GM19328 (cell line): ENCODE data around the gene PCCB.
A peak's percentile ranks its signal among the peaks of the same experiment; 100 is the strongest.
"Not testable (repeated sequence)": the region's sequence is repeated elsewhere in the genome, so short reads cannot be mapped to it uniquely, and the experiment has no call there.

ENCODE experiments used
- ATAC-seq: cut with Tn5 transposase; IDR thresholded peaks from one replicate; pipeline ENCODE4 v1.9.1; 2021; ENCODE audit warnings: mild to moderate bottlenecking, moderate library complexity; ENCODE audit not compliant: unreplicated experiment

PCCB gene

DNA sequence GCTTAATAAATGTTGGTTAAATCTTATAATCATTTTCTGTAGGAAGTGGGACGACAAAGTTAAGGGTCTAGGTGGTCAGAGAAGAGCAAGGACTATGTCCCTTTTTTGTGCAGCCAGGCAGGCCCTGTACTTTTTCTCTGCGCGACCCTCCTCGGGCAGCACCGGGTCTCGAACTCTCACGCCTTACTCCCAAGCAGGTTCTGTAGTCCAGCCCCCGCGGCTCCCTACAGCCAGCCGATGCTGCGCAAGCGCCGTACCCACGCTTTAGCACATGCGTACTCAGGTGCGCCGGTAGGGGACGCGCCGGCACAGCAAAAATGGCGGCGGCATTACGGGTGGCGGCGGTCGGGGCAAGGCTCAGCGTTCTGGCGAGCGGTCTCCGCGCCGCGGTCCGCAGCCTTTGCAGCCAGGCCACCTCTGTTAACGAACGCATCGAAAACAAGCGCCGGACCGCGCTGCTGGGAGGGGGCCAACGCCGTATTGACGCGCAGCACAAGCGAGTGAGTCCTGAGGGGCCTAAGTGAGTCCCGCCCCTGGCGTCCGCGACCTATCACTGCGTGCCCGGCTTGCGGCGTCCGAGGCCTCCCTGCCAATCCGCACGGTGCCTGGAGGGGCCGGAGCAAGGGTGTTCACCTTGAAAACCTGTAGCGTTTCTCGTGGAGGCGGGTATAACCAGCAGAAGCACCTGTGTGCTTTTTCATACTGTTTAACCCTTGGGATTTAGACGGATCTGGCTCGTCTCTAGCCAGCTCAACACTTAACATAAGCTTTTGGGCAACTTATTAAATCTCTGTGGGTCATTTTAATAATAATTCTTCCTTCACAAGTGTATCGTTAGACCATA lies at the start of gene PCCB:
Gene PCCB, plus strand, starts transcription at position 282 of the 844 bp plus-strand sequence. Its CDS starts 36 bp downstream, at position 318.
- ATAC-seq = peak; percentile 99

DNA sequence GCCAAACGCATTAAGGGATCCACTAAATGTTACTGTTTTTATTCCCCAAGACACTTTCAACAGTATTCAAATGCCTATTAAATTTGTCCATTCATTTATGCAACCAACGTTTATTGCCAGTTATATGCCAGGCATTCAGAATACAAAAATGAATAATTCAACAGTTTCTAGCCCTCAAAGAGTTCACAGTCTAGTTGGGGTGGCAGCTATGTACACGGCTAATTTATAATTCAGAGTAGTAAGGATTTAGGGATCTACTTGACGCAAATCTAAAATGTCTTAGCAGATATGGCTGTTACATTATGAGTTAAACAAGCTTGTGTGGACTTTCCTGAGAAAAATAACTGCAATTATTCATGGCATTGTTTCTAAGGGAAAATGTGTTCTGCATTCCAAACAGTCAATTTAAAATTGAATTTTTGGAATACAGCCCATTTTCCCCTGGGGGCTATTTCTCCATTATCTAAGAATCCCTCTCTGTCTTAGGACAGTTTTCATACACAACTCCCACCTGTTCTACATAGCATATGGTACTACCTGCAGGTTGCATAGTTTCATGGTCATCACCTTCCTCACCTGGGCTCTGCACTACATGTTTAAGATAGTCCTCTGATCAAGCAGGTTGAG lies 42.5 kb upstream of the PCCB start:
- no peak for ATAC-seq

DNA sequence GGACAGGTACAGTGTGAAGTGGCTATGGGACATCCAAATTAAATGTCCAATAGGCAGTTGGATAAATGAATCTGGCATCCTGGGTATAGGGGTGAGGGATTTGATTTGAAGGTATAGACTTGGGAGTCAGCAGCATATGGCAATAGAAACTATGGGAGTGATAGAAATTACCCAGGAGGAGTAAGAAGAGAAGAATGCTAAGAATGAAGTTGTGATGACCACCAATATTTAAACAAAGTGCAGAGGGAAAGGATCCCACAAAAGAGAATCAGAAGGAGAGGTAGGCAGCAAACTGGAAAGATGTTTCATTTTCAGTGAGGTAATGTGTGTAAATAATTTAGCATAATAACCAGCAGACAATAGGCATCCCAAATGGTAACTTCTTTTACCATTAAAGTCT lies 40.2 kb upstream of the PCCB start:
- no peak for ATAC-seq

DNA sequence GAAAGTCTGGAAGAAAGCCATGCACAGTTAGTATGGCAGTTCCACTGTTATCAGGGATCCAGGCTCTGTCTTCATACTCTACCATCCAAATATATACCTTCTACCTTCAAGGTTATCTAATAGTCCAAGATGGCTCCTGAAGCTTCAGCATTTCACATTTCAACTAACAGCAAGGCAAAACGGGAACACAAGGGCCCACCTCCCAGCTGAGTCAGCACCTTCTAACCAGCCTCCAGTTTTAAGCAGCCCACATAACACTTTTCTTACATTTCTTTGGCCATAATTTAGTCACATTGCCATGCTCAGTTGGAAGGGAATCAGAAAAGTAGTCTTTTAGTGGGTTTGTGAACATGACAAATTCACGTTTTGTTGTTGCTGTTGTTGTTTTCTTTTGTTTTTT lies 38.6 kb upstream of the PCCB start:
- no peak for ATAC-seq

DNA sequence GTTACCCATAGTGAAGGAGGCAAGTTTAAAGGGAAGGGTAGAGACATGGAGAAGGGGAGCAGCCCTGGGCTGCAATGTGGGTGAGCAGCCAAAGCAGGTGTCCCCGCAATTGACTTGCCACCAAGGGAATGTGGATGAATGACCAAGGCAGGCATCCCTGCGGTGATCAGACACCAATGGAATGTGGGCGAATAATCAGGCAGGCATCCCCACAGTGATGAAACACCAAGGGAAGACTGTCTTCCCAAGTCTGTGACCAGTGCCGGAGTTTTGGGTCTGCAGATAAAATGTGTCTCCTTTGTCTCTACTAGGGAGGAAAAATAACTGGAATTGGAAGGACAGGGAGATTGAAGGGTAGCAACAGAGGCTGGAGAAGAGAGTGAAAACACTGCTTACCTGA lies 27.4 kb upstream of the PCCB start:
- ATAC-seq = not testable (repeated sequence)

DNA sequence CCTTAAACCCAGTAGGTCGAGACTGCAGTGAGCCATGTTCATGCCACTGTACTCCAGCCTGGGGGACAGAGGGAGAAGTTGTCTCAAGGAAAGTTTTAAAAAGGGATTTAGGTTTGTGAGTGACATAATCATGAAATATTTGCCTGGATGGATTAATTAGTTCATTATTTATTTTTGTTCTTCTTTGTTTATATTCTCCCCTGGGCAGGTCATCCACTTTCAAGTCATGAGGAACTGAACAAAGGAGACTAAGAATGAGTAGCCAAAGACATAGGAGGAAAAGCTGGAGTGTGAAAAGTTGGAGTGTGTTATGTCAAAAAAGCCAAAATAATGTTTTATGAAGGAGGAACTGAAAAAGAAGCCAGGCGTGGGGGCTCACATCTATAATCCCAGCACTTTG lies 17.7 kb upstream of the PCCB start:
- ATAC-seq = no peak

DNA sequence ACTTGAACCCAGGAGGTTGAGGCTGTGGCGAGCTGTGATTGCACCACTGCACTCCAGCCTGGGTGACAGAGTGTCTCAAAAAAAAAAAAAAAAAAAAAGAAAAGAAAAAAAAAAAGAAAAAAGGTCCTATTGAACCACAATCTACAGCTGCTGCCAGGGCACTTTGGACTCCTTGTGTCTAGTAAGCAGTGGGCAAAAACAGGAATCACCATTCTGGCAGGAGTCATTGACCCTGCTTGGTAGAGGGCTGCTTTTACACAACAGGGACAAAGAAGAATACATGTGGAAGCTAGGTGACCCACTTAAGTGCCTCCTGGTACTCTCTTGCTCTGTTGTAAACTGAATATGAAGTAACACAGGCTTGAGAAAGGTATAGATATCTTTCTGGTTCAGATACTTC lies 14.6 kb upstream of the PCCB start:
- ATAC-seq = no peak

DNA sequence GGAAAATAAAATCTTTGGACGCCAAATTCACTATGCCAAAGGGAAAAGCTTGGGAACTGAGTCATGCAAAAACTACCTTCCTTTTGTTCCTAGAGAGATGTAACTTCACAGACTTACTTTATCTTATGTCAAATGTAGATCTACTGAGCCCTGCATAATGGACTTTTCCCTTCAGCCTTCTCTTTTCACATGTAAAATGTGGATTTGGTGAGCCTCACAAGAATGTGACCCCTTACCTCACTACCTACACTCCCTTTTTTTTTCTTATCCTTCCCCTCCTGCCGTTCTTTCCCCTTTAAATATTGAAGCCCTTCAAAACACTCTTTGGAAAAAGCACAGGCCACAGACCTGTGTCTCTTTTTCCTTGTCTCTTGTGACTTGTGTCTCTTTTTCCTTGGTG lies 14.0 kb upstream of the PCCB start:
- ATAC-seq = no peak

DNA sequence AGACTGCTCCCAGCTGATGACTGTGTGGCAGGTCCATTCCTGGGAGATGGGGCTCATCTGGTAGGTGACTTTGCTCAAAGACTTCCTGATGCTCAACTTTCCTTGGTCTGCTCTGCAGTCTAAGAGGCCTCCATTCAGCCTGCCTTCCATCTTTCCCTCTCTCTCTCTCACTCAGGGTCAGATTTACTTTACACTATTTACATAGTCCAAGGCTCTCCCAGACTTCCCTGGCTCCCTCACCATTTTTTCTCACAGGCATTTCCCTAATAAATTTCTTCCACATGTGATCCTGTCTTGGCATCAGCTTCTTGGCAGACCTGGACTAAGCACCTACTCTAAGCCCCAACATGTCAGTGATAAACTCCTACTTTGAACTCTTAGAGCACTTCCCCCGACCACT lies 13.0 kb upstream of the PCCB start:
- no peak for ATAC-seq

DNA sequence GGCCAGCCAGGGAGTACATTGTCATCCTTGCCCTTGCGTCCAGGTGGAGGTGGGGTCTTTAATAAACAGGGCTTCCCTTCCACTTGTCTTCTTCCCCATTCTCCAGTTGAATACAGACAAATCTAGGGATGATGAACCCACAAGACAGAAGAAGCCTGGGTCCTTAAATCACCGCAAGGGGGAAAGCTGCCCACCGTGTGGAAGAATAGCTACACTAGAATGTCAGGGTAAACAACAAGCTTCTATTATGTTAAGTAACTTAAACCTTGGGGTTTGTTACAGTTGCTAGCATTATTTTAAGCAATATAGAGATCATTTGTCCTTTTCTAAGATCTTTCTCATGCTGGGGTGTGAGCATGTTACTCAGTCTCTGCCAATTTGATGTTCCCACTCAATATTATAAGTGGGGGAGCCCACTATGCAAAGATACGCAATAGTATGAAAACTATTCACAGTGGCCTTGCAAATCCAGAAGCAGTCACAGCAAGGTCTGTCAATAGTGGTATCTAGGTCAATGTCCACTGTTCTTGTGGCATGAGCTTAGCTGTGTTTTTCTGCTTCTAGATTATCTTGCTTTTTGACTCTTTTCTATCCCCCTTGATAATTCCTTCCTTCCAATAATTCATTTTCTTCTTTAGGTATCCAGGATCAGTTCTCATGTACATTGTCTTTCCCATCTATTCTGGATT lies 12.0 kb upstream of the PCCB start:
- ATAC-seq = no peak

DNA sequence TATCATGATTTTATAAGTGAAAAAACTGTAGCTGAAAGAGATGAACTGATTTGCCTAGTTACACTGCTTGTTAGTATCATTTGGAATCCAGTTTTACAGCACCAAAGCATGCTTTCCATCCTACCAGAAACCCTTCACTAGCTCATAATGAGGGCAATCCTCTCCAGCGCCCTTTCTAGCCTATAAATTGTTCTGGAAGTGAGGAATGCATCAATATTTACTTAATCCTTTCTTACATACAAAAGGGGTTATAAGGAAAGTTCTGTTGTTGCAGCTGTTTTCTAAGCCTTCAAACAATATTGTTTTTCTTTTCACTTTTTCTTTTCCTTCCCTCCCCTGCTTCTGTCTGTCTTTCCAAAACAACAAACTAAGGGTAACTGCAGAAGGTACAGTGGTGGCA lies 11.0 kb upstream of the PCCB start:
- no peak for ATAC-seq

DNA sequence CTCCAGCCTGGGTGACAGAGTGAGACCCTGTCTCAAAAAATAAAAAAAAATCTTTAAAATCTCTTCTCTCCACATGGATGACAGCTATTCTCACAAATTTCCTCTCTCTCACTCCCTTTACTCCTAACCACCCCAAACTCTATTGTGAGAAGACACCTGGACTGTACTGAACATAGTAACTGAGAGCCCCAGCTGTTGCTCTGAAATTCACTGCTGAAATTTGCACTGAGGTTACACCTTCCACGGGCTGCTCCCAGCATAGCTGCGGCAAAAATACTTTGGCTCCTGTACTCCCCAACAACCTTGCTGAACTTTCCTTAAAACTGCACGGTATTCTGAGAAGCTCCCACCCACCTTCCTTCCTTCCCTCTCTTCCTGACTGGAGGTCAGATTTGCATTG lies 4.4 kb upstream of the PCCB start:
- no peak for ATAC-seq

DNA sequence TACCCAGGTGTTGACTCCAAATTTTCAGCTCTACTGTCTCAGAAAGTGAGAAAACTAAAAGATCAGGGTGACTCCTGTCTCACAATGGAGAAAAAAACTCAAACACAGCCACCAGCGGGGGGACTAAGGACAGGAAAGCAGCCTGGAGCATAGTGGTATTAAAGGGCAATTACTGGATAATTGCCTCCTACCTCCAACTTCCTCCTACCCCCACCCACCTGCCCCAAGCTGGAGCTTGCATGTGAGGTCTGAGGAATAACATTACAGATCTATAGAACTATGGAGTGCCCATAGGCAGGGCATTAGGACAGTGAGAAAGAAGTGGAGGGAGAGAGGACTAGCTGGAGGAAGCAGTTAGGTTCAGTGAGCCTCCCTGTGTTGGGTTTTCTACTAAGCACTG lies 2.7 kb upstream of the PCCB start:
- ATAC-seq = no peak

DNA sequence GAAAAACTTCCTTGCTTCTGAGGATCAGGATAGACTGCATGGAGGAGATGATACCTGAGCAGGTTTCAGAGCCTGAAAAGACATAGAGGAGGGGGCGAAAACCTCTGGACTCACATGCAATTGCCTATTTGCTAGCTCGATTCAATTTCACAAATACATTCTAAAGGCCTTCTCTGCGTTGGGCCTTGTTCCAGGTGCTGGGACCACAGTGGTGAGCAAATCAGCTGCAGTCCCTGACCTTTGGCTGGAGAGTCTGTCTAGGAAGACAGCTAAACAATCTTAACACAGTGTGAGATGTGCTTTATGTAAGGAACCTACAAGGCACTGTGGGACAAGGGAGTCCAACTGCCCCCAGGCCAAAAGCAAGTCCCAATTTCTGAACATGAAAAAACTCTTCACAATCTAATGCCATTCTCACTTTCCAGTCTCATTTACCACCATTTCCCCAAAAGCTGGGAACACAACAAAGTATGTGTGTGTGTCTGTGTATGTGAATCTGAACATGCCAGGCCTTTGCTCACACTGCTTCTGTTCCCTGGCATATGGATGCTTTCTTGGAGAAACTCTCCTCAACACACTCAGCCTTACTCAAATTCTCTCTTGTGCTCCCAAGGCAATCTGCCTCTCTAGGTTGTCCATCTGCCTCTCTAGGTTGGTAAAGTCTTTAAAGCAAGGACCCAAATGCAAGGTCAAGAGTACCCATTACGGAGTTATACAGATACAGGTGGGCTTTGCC lies 2.1 kb upstream of the PCCB start:
- ATAC-seq = no peak

DNA sequence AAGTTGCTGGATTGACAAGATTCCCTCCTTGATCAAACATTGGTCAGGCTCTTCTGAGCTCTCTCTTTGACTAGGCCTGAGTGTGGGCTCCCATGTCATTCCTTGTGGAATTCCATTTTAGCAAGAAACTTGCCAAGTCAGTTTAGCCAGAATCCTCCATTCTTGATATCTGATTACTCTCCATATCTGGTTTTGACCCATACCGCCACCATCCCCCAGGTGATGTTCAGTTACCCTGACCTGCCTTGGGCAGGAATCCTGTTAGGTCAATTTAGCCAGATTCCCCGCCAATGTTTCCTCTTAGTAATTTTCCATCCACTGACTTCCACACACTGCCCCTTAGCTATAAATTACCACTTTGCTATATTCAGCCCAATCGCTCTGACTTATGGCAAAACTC lies 1.0 kb upstream of the PCCB start:
- no peak for ATAC-seq

DNA sequence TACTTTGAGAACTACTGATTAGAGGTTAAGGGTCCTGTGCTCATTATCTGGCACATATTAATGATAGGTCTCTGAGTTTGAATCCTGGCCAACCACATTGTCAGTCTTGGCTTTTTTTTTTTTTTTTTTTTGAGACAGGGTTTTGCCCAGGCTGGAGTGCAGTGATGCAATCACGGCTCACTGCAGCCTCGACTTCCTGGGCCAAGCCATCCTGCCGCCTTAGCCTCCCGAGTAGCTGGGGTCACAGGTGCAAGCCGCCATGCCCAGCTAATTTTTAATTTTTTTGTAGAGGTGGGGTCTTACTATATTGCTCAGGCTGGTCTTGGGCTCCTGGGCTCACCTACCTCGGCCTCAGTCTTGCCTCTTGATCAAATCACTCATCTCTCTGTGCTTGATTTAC lies 547 bp upstream of the PCCB start:
- ATAC-seq = no peak

DNA sequence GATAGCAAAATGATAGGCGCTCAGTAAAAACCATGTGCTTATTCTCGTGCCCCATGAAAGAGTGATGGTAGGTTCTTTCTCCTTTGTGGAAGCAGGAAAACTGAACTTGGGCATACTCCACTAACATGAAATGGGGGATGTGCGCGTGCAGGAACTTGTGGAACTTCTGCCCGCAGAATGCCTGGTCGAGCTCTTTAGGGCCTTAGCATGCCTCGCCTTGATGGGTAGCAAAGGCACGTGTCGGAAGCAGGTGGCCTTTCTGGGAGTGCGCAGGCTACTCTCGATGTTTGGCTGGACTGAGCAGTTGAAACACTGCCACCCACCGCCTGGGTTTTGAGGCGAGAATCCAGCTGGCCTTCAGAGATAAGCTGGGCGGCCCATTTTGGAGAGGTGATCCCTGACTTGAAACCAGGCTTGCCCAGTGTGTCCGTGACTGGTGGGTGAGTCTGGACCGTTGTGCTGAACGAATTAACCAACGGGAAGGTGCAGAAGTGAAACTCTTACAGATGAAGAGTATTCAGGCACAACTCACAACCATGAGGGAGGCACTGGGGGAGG lies 842 bp downstream of the PCCB start:
- no peak for ATAC-seq

DNA sequence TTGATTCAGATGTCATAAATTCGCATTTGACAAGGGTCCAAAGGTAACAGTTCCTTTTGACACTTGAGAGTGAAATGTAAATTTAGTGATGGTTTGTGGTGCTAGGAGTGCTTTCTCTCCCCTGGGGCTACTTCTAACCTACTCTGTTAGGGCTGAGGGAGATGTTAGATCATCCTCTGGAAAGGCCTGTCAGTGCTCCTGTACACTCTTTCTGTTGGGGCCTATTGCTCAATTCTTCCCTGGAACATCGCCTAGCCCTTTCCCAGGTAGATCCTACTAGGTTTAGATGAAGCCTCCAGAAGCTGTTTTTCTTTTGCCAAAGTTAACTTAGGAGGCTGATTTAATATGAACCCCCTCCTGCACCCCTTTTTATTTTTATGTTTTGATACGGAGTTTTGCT lies 1.4 kb downstream of the PCCB start:
- ATAC-seq = no peak

DNA sequence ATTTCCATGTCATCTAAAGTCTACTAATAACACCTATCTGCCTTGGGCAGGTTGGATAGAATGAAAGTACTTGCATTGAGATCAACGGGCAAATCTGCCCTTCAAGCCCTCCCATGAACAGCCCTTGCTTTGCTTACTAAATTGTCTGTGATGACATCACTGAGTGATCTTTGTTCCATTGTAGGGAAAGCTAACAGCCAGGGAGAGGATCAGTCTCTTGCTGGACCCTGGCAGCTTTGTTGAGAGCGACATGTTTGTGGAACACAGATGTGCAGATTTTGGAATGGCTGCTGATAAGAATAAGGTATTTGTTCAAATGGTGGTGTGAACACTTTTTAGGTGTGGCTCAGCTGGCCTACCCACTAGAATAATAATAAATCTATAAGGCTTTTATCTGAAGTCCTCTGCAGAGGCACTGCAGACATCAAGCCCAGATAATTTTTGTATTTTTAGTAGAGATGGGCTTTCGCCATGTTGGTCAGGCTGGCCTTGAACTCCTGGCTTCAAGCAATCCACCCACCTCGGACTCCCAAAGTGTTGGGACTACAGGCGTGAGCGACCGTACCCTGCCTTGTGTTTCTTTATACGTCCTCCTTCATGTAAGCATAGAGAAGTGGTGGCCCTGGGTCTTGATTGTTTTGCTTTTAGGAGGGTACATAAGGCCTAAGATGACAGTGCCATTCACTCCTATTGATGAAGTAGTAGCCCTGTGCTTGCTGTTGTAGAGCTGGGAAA lies 5.7 kb downstream of the PCCB start:
- no peak for ATAC-seq

DNA sequence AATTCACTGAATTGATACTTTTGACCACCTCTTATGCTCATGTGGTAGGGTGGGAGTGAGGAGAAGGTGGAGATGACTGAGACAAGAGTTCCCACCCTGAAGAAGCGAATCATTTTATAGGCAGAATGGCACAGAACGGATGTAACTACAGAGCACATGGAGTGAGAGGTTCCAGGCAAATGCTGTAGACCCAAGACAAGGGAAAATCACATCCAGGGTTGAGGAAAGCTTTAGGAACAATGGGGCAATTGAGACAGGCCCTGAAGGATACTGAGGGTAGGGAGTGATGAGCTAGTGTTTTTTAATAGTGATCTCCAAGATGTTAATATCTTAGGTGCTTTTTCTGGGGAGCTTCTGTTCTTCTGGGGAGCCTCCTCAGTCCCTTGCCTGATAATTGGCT lies 8.1 kb downstream of the PCCB start:
- ATAC-seq = no peak
